Breast epithelium (tissue), 3 donors: ENCODE data around the gene CPNE4.

Experiments
- POLR2A ChIP-seq: fragments of 450-650 bp; IDR thresholded peaks from one replicate; pipeline ENCODE4 v1.6.1; 2016; ENCODE audit warnings: antibody characterized with exemption, mild to moderate bottlenecking, moderate library complexity
- POLR2AphosphoS5 ChIP-seq, 3 donors: sonication (generic); formaldehyde crosslinking; IDR thresholded peaks; one replicate each; pipeline ENCODE4 v1.6.1; 2017; ENCODE audit warnings: antibody characterized with exemption in 3 of 3
- TF ChIP-seq, protein P1 (sequence below), 3 donors: fragments of 450-650 bp; IDR thresholded peaks; one replicate each; pipeline ENCODE4 v1.5.1; 2016 to 2017; ENCODE audit warnings: antibody characterized with exemption in 3 of 3, mild to moderate bottlenecking in 3 of 3, moderate library complexity in 3 of 3

DNA sequence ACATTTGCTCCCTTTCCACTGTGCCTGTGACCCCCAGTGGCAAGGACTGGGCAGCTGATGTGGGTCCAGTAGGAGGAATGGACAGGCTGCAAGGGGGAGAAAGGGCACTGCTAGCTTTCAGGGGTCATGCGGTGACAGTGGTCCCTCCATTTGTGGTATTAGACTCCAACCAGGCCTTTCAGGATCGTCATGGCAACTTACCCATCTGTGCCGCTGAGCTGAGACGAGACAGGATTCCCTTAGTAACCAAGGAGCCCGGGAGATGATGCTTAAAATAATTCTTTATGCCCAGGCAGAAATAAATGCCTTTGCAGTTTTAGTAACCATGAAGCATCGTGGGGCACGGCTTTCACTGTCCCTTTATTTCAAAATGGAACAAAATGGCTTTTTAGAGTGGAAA is 516.1 kb downstream of the CPNE4 start:
- TF ChIP-seq, protein P1, sequence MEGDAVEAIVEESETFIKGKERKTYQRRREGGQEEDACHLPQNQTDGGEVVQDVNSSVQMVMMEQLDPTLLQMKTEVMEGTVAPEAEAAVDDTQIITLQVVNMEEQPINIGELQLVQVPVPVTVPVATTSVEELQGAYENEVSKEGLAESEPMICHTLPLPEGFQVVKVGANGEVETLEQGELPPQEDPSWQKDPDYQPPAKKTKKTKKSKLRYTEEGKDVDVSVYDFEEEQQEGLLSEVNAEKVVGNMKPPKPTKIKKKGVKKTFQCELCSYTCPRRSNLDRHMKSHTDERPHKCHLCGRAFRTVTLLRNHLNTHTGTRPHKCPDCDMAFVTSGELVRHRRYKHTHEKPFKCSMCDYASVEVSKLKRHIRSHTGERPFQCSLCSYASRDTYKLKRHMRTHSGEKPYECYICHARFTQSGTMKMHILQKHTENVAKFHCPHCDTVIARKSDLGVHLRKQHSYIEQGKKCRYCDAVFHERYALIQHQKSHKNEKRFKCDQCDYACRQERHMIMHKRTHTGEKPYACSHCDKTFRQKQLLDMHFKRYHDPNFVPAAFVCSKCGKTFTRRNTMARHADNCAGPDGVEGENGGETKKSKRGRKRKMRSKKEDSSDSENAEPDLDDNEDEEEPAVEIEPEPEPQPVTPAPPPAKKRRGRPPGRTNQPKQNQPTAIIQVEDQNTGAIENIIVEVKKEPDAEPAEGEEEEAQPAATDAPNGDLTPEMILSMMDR (IDR thresholded peaks at IDR 0.05): no peak
- no peak for TF ChIP-seq POLR2AphosphoS5 (IDR thresholded peaks at IDR 0.05)
- no peak for TF ChIP-seq POLR2A
